ENCODE data around the gene SLC17A7. TPM values are rescaled to one million over a fixed set of nuclear protein-coding genes. Genes with fewer than 3 reads are reported as not detected.

The SLC17A7 gene
- total and polyA plus RNA-seq, 2 of the 8 experiments (the other 6 are each of a cell fraction or from before 2014, with no cell fraction given): 2.7 to 3.0 TPM

DNA sequence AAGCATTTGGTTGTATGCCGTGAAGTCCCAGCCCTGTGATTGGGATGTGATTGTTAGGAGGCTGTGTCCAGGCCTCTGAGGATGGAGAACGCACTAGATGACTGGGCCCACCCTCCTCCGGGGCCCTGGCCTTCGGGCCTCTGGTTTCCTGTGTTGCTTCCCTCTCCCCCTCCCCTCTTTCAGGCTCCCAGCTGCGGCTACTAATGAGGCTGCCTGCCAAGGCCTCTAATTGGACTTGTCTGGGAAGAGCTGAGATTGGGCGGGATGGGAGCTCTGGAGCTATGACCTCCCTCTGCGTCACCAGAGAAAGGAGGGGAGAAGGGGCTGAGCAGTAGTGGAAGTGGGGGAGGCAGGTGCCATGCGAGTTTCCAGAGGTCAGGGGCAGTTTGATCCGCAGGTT lies 28.0 kb downstream of the SLC17A7 start:
- POLR2A ChIA-PET (ENCODE audit: partially characterized antibody): interaction anchor here (0.6 to 1.5 kb wide), 9 partner anchors 10 to 275 kb away, joined by 3 to 5 read pairs (median 4); partner anchors contain the start of genes PTH2 and RPS11
- DNase-seq (ENCODE audit: low read depth in 1 of 2, low spot score in 2 of 2): no peak
- H3K27ac ChIP-seq (ENCODE audit: low read depth, low read length): no peak overlapping the region
- TF ChIP-seq, protein P1, sequence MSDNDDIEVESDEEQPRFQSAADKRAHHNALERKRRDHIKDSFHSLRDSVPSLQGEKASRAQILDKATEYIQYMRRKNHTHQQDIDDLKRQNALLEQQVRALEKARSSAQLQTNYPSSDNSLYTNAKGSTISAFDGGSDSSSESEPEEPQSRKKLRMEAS (IDR thresholded peaks at IDR 0.05): no peak
- no peak for TF ChIP-seq BRCA1 (IDR thresholded peaks at IDR 0.05; ENCODE audit: low read depth, low read length)
- no peak for TF ChIP-seq NRF1 (IDR thresholded peaks at IDR 0.05; ENCODE audit: low read depth, low read length)
- TF ChIP-seq JUN (IDR thresholded peaks at IDR 0.05; ENCODE audit: low read depth, low read length): no peak
- TF ChIP-seq RFX5 (IDR thresholded peaks at IDR 0.05; ENCODE audit: borderline replicate concordance, low read depth, low read length): no peak
- no peak for TF ChIP-seq HDAC2 (IDR thresholded peaks at IDR 0.05; ENCODE audit: borderline replicate concordance in 1 of 2, low read depth in 2 of 2, low read length in 2 of 2)
- TF ChIP-seq TBP (IDR thresholded peaks at IDR 0.05; ENCODE audit: low read depth, low read length): no peak
- TF ChIP-seq POU5F1 (IDR thresholded peaks at IDR 0.05; ENCODE audit: low read depth, low read length): no peak
- TF ChIP-seq CBX8 (IDR thresholded peaks at IDR 0.05; ENCODE audit: borderline replicate concordance, low read depth, low read length): no peak
- TF ChIP-seq RNF2 (IDR thresholded peaks at IDR 0.05; ENCODE audit: borderline replicate concordance, low read depth, low read length, missing control alignments, poor library complexity, severe bottlenecking): no peak
- no peak for TF ChIP-seq CEBPB (IDR thresholded peaks at IDR 0.05; ENCODE audit: low read depth, low read length)
- no peak for TF ChIP-seq SAP30 (IDR thresholded peaks at IDR 0.05; ENCODE audit: insufficient read depth, insufficient replicate concordance, low read length)
- no peak for TF ChIP-seq HDAC6 (IDR thresholded peaks at IDR 0.05; ENCODE audit: low read depth, low read length)

More for the DNA sequence above, 28.0 kb downstream of the SLC17A7 start:
- Histone ChIP-seq H3K79me2 (ENCODE audit: control insufficient read depth in 1 of 2, insufficient read depth in 2 of 2, low read length in 2 of 2) (no peaks in the 10 kb centered on the region), H2BK15ac (ENCODE audit: low read length) (no peak overlapping the region), H3K4me1 (replicated peaks in 1 of 4; ENCODE audit: control insufficient read depth in 3 of 4, insufficient read depth in 4 of 4, low read length in 3 of 4) (peaks cover 0 to 17% (median 10%) of the 10 kb centered on the region in 4 experiments; a peak in 5 of 7 replicates), H3K4me3 (ENCODE audit: extremely low read depth in 1 of 4, insufficient read depth in 2 of 4, low read depth in 3 of 4, low read length in 4 of 4) (no peak overlapping the region), H3K4ac (replicated peaks; ENCODE audit: insufficient read length, low read depth, low read length) (no peak overlapping the region), H2BK12ac (ENCODE audit: low read depth, low read length) (no peak overlapping the region), H3K4me2 (ENCODE audit: insufficient read depth in 1 of 2, low read depth in 2 of 2, low read length in 2 of 2) (no peak overlapping the region), H2BK120ac (replicated peaks; ENCODE audit: low read depth, low read length) (no peak overlapping the region), H3K23me2 (ENCODE audit: low read depth, low read length) (no peaks in the 10 kb centered on the region), H4K91ac (replicated peaks; ENCODE audit: insufficient read length, low read length) (no peak overlapping the region), H4K20me1 (replicated peaks in 1 of 2; ENCODE audit: control insufficient read depth in 1 of 2, insufficient read depth in 2 of 2, low read length in 2 of 2) (no peaks in the 10 kb centered on the region), H3K9me3 (ENCODE audit: insufficient read depth in 2 of 2, low read depth in 1 of 2, low read length in 1 of 2) (no peaks in the 10 kb centered on the region), H3K36me3 (ENCODE audit: control insufficient read depth in 2 of 4, insufficient read depth in 4 of 4, low read length in 3 of 4) (no peaks in the 10 kb centered on the region), H3K27me3 (replicated peaks in 1 of 4; ENCODE audit: control insufficient read depth in 3 of 4, extremely low read depth in 1 of 4, insufficient read depth in 3 of 4, low read length in 3 of 4) (no peaks in the 10 kb centered on the region), H3K79me1 (ENCODE audit: low read depth, low read length) (no peaks in the 10 kb centered on the region), H3K9ac (replicated peaks in 1 of 4; ENCODE audit: extremely low read depth in 1 of 4, low read depth in 3 of 4, low read length in 3 of 4) (no peak overlapping the region), H3K18ac (ENCODE audit: extremely low read depth, low read length) (no peak overlapping the region), H4K5ac (ENCODE audit: insufficient read length, low read depth, low read length) (no peak overlapping the region), H2AFZ (ENCODE audit: low read length) (no peak overlapping the region), H2AK5ac (ENCODE audit: low read depth, low read length) (no peak overlapping the region), H3K56ac (replicated peaks; ENCODE audit: insufficient read length, low read depth, low read length) (no peak overlapping the region), H3K23ac (ENCODE audit: insufficient read length) (no peak overlapping the region), H2BK20ac (ENCODE audit: low read length) (no peak overlapping the region), H2BK5ac (ENCODE audit: low read depth, low read length) (no peak overlapping the region), H3K14ac (ENCODE audit: insufficient read length) (no peak overlapping the region), H4K8ac (ENCODE audit: extremely low read depth, insufficient read depth, low read length) (peak overlapping the region; percentile 7; the same call in 1 of the 2 replicates)
- WGBS, 2 experiments (ENCODE audit: extremely low coverage in 1 of 2, insufficient coverage in 1 of 2, insufficient read length in 1 of 2, insufficient replicate concordance in 2 of 2, low coverage in 1 of 2, low lambda C conversion rate in 2 of 2, missing lambda C conversion rate in 1 of 2): 94% methylated on average over 7 of the region's 9 CpGs; no CpG with 5 or more reads in 1 of the 2 experiments
- FAIRE-seq: no peak
- CTCF ChIA-PET (ENCODE audit: partially characterized antibody): interaction anchor here (0.8 to 14.7 kb wide), 11 partner anchors 9 to 86 kb away, joined by 3 to 291 read pairs (median 4); partner anchors contain the start of genes GFY and PTH2
